Pancreas (tissue), 10 donors: ENCODE results near the gene OTOP2. TPM values are rescaled to one million over a fixed set of nuclear protein-coding genes. Genes with fewer than 3 reads are reported as not detected.

Source experiments
- ATAC-seq, 4 donors: fragments of 200-7000 bp; cut with Tn5 transposase; one replicate each; pipeline versions ENCODE4 v1.8.0 to v1.9.1; 2020; ENCODE audit warnings: mild to moderate bottlenecking in 4 of 4, moderate library complexity in 4 of 4
- DNase-seq, 6 donors: peaks; one replicate each; pipeline ENCODE4 v3.0.0-alpha.2; 2020
- FAIRE-seq: peaks from 2 replicates; lab custom pipeline; 2012; peaks lifted over from hg19 to GRCh38; lab: Jason Lieb, UNC
- H3K27ac ChIP-seq, 4 donors: fragments of 200-600 bp; sonication (generic); 1 replicate in 3 of 4; 2 replicates in 1 of 4; pipeline versions ENCODE4 v1.5.0 to v1.8.0; 2020
- H3K27me3 ChIP-seq, 4 donors: fragments of 200-600 bp; one replicate each; pipeline ENCODE4 v1.8.0; 2021
- H3K36me3 ChIP-seq, 3 donors: fragments of 200-600 bp; sonication (generic) in 1 of 3; one replicate each; pipeline versions ENCODE4 v1.5.0 to v1.8.0; 2020 to 2021
- H3K4me1 ChIP-seq, 3 donors: fragments of 200-600 bp; one replicate each; pipeline ENCODE4 v1.8.0; 2021
- H3K4me3 ChIP-seq, 4 donors: fragments of 200-600 bp; sonication (generic) in 2 of 4; one replicate each; pipeline versions ENCODE4 v1.5.0 to v1.8.0; 2020 to 2021
- H3K9me3 ChIP-seq, 4 donors: fragments of 200-600 bp; one replicate each; pipeline ENCODE4 v1.8.0; 2021
- CTCF ChIP-seq, 4 donors: fragments of 200-600 bp; sonication (generic) in 3 of 4; IDR thresholded peaks; one replicate each; pipeline versions ENCODE4 v1.5.0 to v1.8.0; 2021; ENCODE audit warnings: antibody characterized with exemption in 4 of 4
- WGBS, 2 donors: extraction: QIAGEN DNeasy Blood & Tissue Kit; methylation state at CpG; one replicate each; pipeline ENCODE4 v1.1.7; 2013; 5-methylcytosine and 5-hydroxymethylcytosine counted together
- intact Hi-C, 3 donors: fragments of 100-400 bp; cut with DNase I; formaldehyde crosslinking; loops; one replicate each; pipeline versions ENCODE4 v1.11.1 to v1.14.2; 2022
- polyA plus RNA-seq, 2 donors: library from polyadenylated mRNA; stranded (reverse); fragments of 200-250 nt; gene quantifications; one replicate each; pipeline ENCODE4 v1.2.3, GENCODE V29; 2013
- total RNA-seq, 6 donors: library from RNA; stranded (reverse); fragmentation: NEBNext Ultra II Directional in 4 of 6; extraction: Animal tissue kit (Norgen Biotek cat#: 25700) in 4 of 6; gene quantifications; one replicate each; pipeline versions ENCODE4 v1.2.1 to v1.2.4, GENCODE V29; 2021 to 2023
- donor health status: healthy with polysubstance abuse.
- donor health status: DM: no; HTN: no; CAD: no; lungs with moderate emphysema.
- donor health status: DM: no; HTN: no; CAD: no.
- donor health status: control.
- donor health status: control.
- donor health status: Bipolar disorder and iron deficiency.
- donor health status: DM: yes; HTN: yes; CAD: no.
- donor health status: DM: no; HTN: no; CAD: no.
- donor health status: DM: no; HTN: no; CAD: no.
- donor health status: DM: yes; HTN: yes; CAD: no.

The OTOP2 gene
- total and polyA plus RNA-seq, 8 donors, result not detected

GRCh38 chr17:74949455-74950115 lies 25.5 kb downstream of the OTOP2 start:
- no peak overlapping the region for H3K4me3 ChIP-seq
- no peaks in the 10 kb centered on the region for H3K27me3 ChIP-seq
- no peak overlapping the region for H3K27ac ChIP-seq
- no peaks in the 10 kb centered on the region for H3K9me3 ChIP-seq
- intact Hi-C loops, result no loop called here
- 34 to 35% methylated on average over 12 of the region's 12 CpGs for WGBS, 2 donors
- TF ChIP-seq CTCF (IDR thresholded peaks at IDR 0.05), result no peak
- FAIRE-seq (no peak), ATAC-seq (peak; percentile 20 to 47 (median 42)), DNase-seq (peak in 3 of 6 donors; percentile 20 to 83 (median 38))
- H3K36me3 ChIP-seq, result peaks cover 0 to 28% (median 7%) of the 10 kb centered on the region in 3 donors
- no peaks in the 10 kb centered on the region for H3K4me1 ChIP-seq

- intact Hi-C loops, result no loop called here
- Histone ChIP-seq H3K4me3 (no peak overlapping the region), H3K9me3 (no peaks in the 10 kb centered on the region), H3K27me3 (no peaks in the 10 kb centered on the region), H3K4me1 (no peaks in the 10 kb centered on the region), H3K27ac (no peak overlapping the region), H3K36me3 (peaks cover 1 to 35% (median 13%) of the 10 kb centered on the region in 3 donors)
- peak; percentile 32 to 65 (median 58) for ATAC-seq
- TF ChIP-seq CTCF (IDR thresholded peaks at IDR 0.05), result no peak
- WGBS, 2 donors, result 32 to 40% methylated on average over 7 to 8 of the region's 8 CpGs
- FAIRE-seq, result no peak
- DNase-seq, result peak in 3 of 6 donors; percentile 34 to 69 (median 54)
Observed at GRCh38 chr17:74950207-74950606, 26.1 kb downstream of the OTOP2 start.

GRCh38 chr17:74951065-74951464 lies 27.0 kb downstream of the OTOP2 start:
- Histone ChIP-seq H3K4me3 (no peak overlapping the region), H3K27me3 (no peaks in the 10 kb centered on the region), H3K4me1 (no peaks in the 10 kb centered on the region), H3K27ac (no peak overlapping the region), H3K9me3 (no peaks in the 10 kb centered on the region), H3K36me3 (peaks cover 5 to 43% (median 13%) of the 10 kb centered on the region in 3 donors)
- DNase-seq, result peak in 1 of 6 donors; percentile 62
- intact Hi-C loops, result no loop called here
- TF ChIP-seq CTCF (IDR thresholded peaks at IDR 0.05), result no peak
- WGBS, 2 donors, result 69 to 74% methylated on average over 3 of the region's 3 CpGs
- no peak for ATAC-seq
- FAIRE-seq, result no peak

GRCh38 chr17:74951680-74952421 lies 27.8 kb downstream of the OTOP2 start:
- TF ChIP-seq CTCF (IDR thresholded peaks at IDR 0.05), result no peak
- H3K27ac ChIP-seq, result no peak overlapping the region
- H3K36me3 ChIP-seq, result peaks cover 5 to 43% (median 16%) of the 10 kb centered on the region in 3 donors
- no peaks in the 10 kb centered on the region for H3K4me1 ChIP-seq
- no peak for ATAC-seq
- 84 to 91% methylated on average over 31 to 32 of the region's 32 CpGs for WGBS, 2 donors
- H3K27me3 ChIP-seq, result no peaks in the 10 kb centered on the region
- intact Hi-C loops, result no loop called here
- no peak overlapping the region for H3K4me3 ChIP-seq
- FAIRE-seq, result no peak
- DNase-seq, result peak in 3 of 6 donors; percentile 15 to 78 (median 46)
- H3K9me3 ChIP-seq, result no peaks in the 10 kb centered on the region
